GM12878 (cell line): ENCODE data around the gene OLA1. TPM values are rescaled to one million over a fixed set of nuclear protein-coding genes. Genes with fewer than 3 reads are reported as not detected.

ENCODE experiments used
- ATAC-seq: fragments of 200-7000 bp; cut with Tn5 transposase; 3 replicates; pipeline ENCODE4 v1.9.1; 2020; ENCODE audit warnings: mild to moderate bottlenecking, moderate library complexity
- BruUV-seq: library from RNA; stranded (reverse); fragments of 400-500 nt; replicated peaks from 2 replicates; lab custom pipeline; 2021; lab: Mats Ljungman, UMichigan
- CTCF ChIA-PET: fragments of 300-600 bp; sonication (Branson Sonifier 250); formaldehyde crosslinking; extraction: SDS; loops from one replicate; lab custom pipeline; 2021; ENCODE audit warnings: inconsistent platforms; lab: Yijun Ruan, JAX
- POLR2A ChIA-PET: fragments of 350-600 bp; formaldehyde crosslinking; extraction: SDS; loops from one replicate; lab custom pipeline; 2021; ENCODE audit warnings: inconsistent platforms; lab: Charles Lee
- RAD21 ChIA-PET: fragments of 300-600 bp; sonication (Branson Sonifier 250); formaldehyde crosslinking; loops from one replicate; lab custom pipeline; 2023; ENCODE audit warnings: antibody characterized with exemption; ENCODE audit not compliant: unreplicated experiment; lab: Charles Lee
- SMC1A ChIA-PET: fragments of 300-600 bp; sonication (Branson Sonifier 250); formaldehyde crosslinking; loops from one replicate; lab custom pipeline; 2023; ENCODE audit not compliant: unreplicated experiment, uncharacterized antibody; lab: Charles Lee
- DNase-seq: peaks from one replicate; pipeline ENCODE4 v3.0.0-alpha.2; 2011; ENCODE audit warnings: low read depth, low spot score
- FAIRE-seq: peaks from 3 replicates; lab custom pipeline; 2011; peaks lifted over from hg19 to GRCh38; lab: Jason Lieb, UNC
- H2AFZ ChIP-seq: 2 replicates; pipeline ENCODE4 v1.6.0; 2011; ENCODE audit warnings: low read depth, low read length, control low read depth; ENCODE audit not compliant: control insufficient read depth
- H3K27ac ChIP-seq: 2 replicates; pipeline ENCODE4 v1.5.1; 2011; ENCODE audit warnings: control low read depth; ENCODE audit not compliant: control insufficient read depth, insufficient read depth
- H3K27me3 ChIP-seq, 2 experiments: replicated peaks in 1 of 2; 2 replicates each; pipeline versions ENCODE4 v1.6.0 to v1.6.1; 2011; ENCODE audit warnings: low read length in 1 of 2; ENCODE audit not compliant: control insufficient read depth in 2 of 2, insufficient read depth in 2 of 2
- H3K36me3 ChIP-seq, 2 experiments: 2 replicates each; pipeline ENCODE4 v1.5.1; 2011; ENCODE audit warnings: low read length in 1 of 2; ENCODE audit not compliant: control insufficient read depth in 2 of 2, insufficient read depth in 2 of 2
- H3K4me1 ChIP-seq: 2 replicates; pipeline ENCODE4 v1.6.1; 2011; ENCODE audit warnings: mild to moderate bottlenecking, low read length, moderate library complexity, mixed read lengths; ENCODE audit not compliant: control insufficient read depth, insufficient read depth
- H3K4me2 ChIP-seq: 2 replicates; pipeline ENCODE4 v1.6.0; 2011; ENCODE audit warnings: control low read depth; ENCODE audit not compliant: control insufficient read depth, insufficient read depth
- H3K4me3 ChIP-seq: fragments of 200-600 bp; sonication (generic); 2 replicates; pipeline ENCODE4 v1.5.1; 2016
- H3K79me2 ChIP-seq: 2 replicates; pipeline ENCODE4 v1.6.0; 2011; ENCODE audit warnings: low read length; ENCODE audit not compliant: control insufficient read depth, insufficient read depth
- H3K9ac ChIP-seq: 2 replicates; pipeline ENCODE4 v1.8.0; 2011; ENCODE audit warnings: low read length, control low read depth, mixed read lengths; ENCODE audit not compliant: control insufficient read depth, insufficient read depth
- H3K9me3 ChIP-seq: replicated peaks from 3 replicates; pipeline ENCODE4 v1.5.1; 2011; ENCODE audit warnings: mild to moderate bottlenecking, low read length; ENCODE audit not compliant: control insufficient read depth, insufficient read depth
- H4K20me1 ChIP-seq: 2 replicates; pipeline ENCODE4 v1.6.0; 2011; ENCODE audit not compliant: control insufficient read depth, insufficient read depth
- BHLHE40 ChIP-seq, 2 experiments: fragments of 450-650 bp in 1 of 2; IDR thresholded peaks; 2 replicates each; pipeline ENCODE4 v1.6.1; 2011 to 2017; ENCODE audit warnings: low read depth in 2 of 2, borderline replicate concordance in 1 of 2, improper control_type of control experiment in 1 of 2, low read length in 1 of 2, mild to moderate bottlenecking in 1 of 2
- EGR1 ChIP-seq, 2 experiments: IDR thresholded peaks; 1 replicate in 1 of 2; 2 replicates in 1 of 2; pipeline ENCODE4 v1.6.1; 2011 to 2012; ENCODE audit warnings: low read depth in 2 of 2, low read length in 2 of 2, borderline replicate concordance in 1 of 2, mild to moderate bottlenecking in 1 of 2, moderate library complexity in 1 of 2
- GABPA ChIP-seq: IDR thresholded peaks from 2 replicates; pipeline ENCODE4 v1.6.1; 2014; ENCODE audit warnings: antibody characterized with exemption, low read depth, mild to moderate bottlenecking, inconsistent platforms
- HDGF ChIP-seq: fragments of 450-650 bp; IDR thresholded peaks from 2 replicates; pipeline ENCODE4 v1.6.1; 2016; ENCODE audit warnings: antibody characterized with exemption
- IKZF2 ChIP-seq, 2 experiments: fragments of 450-650 bp; IDR thresholded peaks; 2 replicates each; pipeline ENCODE4 v1.6.1; 2017; ENCODE audit warnings: mild to moderate bottlenecking in 2 of 2, moderate library complexity in 2 of 2
- JUNB ChIP-seq: IDR thresholded peaks from 2 replicates; pipeline ENCODE4 v1.6.1; 2016; ENCODE audit warnings: antibody characterized with exemption, mild to moderate bottlenecking
- KAT2A ChIP-seq: conservative IDR thresholded peaks from 2 replicates; pipeline ENCODE4 v1.6.1; 2011; ENCODE audit warnings: low read depth, low read length; ENCODE audit not compliant: control insufficient read depth
- MYB ChIP-seq: fragments of 150-350 bp; IDR thresholded peaks from 2 replicates; pipeline ENCODE4 v1.6.1; 2014; ENCODE audit warnings: mild to moderate bottlenecking, low read depth, low read length, borderline replicate concordance
- PRDM15 ChIP-seq: fragments of 450-650 bp; formaldehyde crosslinking; IDR thresholded peaks from 2 replicates; pipeline ENCODE4 v1.4.0; 2020; ENCODE audit warnings: mild to moderate bottlenecking, moderate library complexity
- RFX5 ChIP-seq: IDR thresholded peaks from 2 replicates; pipeline ENCODE4 v1.6.1; 2011; ENCODE audit warnings: low read depth, low read length, improper control_type of control experiment
- SPI1 ChIP-seq: IDR thresholded peaks from 2 replicates; pipeline ENCODE4 v1.6.1; 2011; ENCODE audit warnings: low read depth, mild to moderate bottlenecking, low read length, moderate library complexity, borderline replicate concordance; ENCODE audit not compliant: insufficient read depth
- ZNF217 ChIP-seq: fragments of 450-650 bp; IDR thresholded peaks from 2 replicates; pipeline ENCODE4 v1.6.1; 2017; ENCODE audit warnings: antibody characterized with exemption, mild to moderate bottlenecking
- ZNF274 ChIP-seq: IDR thresholded peaks from one replicate; pipeline ENCODE4 v1.8.0; 2011; ENCODE audit not compliant: insufficient read length, insufficient read depth
- WGBS: methylation state at CpG from one replicate; pipeline ENCODE4 v1.1.6; 2016; ENCODE audit warnings: low lambda C conversion rate; ENCODE audit not compliant: insufficient replicate concordance, insufficient coverage; ENCODE audit errors: missing lambda C conversion rate; 5-methylcytosine and 5-hydroxymethylcytosine counted together
- in situ Hi-C: fragments of 300-500 bp; cut with MboI; formaldehyde crosslinking; loops from 9 replicates; pipeline ENCODE4 v1.14.3; 2018; ENCODE audit warnings: mixed read lengths
- intact Hi-C: fragments of 100-400 bp; cut with micrococcal nuclease; formaldehyde crosslinking; loops from one replicate; pipeline ENCODE4 v1.14.2; 2022; ENCODE audit not compliant: unreplicated experiment
- polyA plus RNA-seq, 11 experiments: library from polyadenylated mRNA; depleted of rRNA in 4 of 11; unstranded in 6 of 11; stranded (reverse) in 5 of 11; fragments of >200 nt; fragmentation: Nextera tagmentation in 4 of 11; fragmentation: Illumina TruSeq in 1 of 11; extraction: Ambion mirVana in 4 of 11; extraction: Trizol in 1 of 11; gene quantifications; 1 replicate in 1 of 11; 2 replicates in 10 of 11; pipeline versions ENCODE4 v1.2.1 to v1.2.3, GENCODE V29; 2011 to 2016; ENCODE audit warnings: inconsistent platforms in 2 of 11, missing spikeins in 2 of 11, low read depth in 1 of 11
- total RNA-seq, 4 experiments: library from RNA; depleted of rRNA in 3 of 4; stranded (reverse); fragments of >200 nt in 3 of 4; fragmentation: Illumina TruSeq in 1 of 4; extraction: Trizol in 1 of 4; gene quantifications; 2 replicates each; pipeline versions ENCODE4 v1.2.1 to v1.2.3, GENCODE V29; 2013 to 2021
- TF ChIP-seq, protein P1 (sequence below): fragments of 450-650 bp; IDR thresholded peaks from 2 replicates; pipeline ENCODE4 v1.6.1; 2017; ENCODE audit warnings: low read depth, mild to moderate bottlenecking, moderate library complexity
- TF ChIP-seq, protein P2 (sequence below): IDR thresholded peaks from 2 replicates; pipeline ENCODE4 v1.6.1; 2012; ENCODE audit warnings: low read depth, low read length, improper control_type of control experiment
- TF ChIP-seq, protein P3 (sequence below): fragments of 450-650 bp; IDR thresholded peaks from 2 replicates; pipeline ENCODE4 v1.6.1; 2017; ENCODE audit warnings: borderline replicate concordance

The OLA1 gene
- total and polyA plus RNA-seq, 10 of the 15 experiments (the other 5 are each of a cell fraction or from before 2014, with no cell fraction given) = 107 to 238 (median 142) TPM

DNA sequence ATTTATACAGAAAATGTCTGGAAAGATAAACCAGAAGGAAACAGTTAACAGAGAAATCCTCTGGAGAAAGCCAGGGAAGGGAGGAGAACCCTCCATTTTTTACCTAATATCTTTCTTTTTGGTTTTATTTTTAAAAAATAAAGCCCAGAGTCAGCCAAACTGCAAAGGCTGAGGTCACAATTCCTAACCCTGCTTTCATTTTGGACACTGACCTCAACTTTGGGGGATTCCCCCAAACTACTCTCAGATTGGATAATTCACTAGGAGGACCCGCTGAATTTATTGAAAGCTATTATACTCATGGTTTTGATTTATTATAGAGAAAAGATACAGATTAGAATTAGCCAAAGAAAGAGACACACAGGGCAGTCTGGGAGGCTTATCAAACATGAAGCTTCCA, 189.9 kb downstream of the OLA1 start (continued):
- TF ChIP-seq, protein P1, sequence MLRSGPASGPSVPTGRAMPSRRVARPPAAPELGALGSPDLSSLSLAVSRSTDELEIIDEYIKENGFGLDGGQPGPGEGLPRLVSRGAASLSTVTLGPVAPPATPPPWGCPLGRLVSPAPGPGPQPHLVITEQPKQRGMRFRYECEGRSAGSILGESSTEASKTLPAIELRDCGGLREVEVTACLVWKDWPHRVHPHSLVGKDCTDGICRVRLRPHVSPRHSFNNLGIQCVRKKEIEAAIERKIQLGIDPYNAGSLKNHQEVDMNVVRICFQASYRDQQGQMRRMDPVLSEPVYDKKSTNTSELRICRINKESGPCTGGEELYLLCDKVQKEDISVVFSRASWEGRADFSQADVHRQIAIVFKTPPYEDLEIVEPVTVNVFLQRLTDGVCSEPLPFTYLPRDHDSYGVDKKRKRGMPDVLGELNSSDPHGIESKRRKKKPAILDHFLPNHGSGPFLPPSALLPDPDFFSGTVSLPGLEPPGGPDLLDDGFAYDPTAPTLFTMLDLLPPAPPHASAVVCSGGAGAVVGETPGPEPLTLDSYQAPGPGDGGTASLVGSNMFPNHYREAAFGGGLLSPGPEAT = no peak
- no peak for TF ChIP-seq KAT2A
- no peak for TF ChIP-seq SPI1

DNA sequence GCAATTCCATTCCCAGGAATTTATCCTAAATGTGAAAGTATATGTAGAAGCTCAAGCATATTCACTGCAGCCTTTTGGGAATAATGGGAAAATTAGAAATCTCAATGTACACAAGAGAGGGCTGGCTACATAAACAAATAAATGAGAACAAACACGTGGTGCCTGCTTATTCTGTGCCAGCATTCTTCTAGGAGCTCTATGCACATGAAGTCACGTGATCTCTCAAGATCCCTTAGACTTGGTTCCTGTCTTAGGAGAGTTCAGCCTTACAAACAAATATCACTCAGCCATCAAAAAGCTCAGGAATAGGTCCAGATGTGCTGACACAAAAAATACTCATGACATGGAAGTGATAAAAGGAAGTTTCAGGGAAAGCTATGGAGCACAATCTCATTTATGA, 190.3 kb downstream of the OLA1 start:
- FAIRE-seq (no peak), ATAC-seq (no peak), DNase-seq (no peak)
- ChIA-PET CTCF (interaction anchor here (1.7 kb wide), 1 partner anchor 14 kb away, joined by 4 read pairs; no protein-coding TSS in a partner anchor), POLR2A (interaction anchor here (0.6 kb wide), 1 partner anchor 645 kb away, joined by 3 read pairs; no protein-coding TSS in a partner anchor), SMC1A (interaction anchor here (0.7 to 1.1 kb wide), 2 partner anchors 31 to 271 kb away, joined by 3 to 4 read pairs; no protein-coding TSS in a partner anchor), RAD21 (no interaction called here)
- Histone ChIP-seq H3K79me2 (no peaks in the 10 kb centered on the region), H3K4me1 (no peaks in the 10 kb centered on the region), H3K4me3 (no peak overlapping the region), H4K20me1 (no peaks in the 10 kb centered on the region), H3K36me3 (no peaks in the 10 kb centered on the region), H3K27ac (no peak overlapping the region), H3K27me3 (no peaks in the 10 kb centered on the region; a peak in 1 of 4 replicates), H3K4me2 (no peak overlapping the region), H3K9me3 (peaks cover 1% of the 10 kb centered on the region; the same call in 1 of the 3 replicates), H2AFZ (no peak overlapping the region), H3K9ac (no peak overlapping the region)
- WGBS = 44% methylated on average over 2 of the region's 2 CpGs
- in situ Hi-C loops = no loop called here
- no TSS peak for BruUV-seq
- intact Hi-C loops = no loop called here
- TF ChIP-seq, protein P2, sequence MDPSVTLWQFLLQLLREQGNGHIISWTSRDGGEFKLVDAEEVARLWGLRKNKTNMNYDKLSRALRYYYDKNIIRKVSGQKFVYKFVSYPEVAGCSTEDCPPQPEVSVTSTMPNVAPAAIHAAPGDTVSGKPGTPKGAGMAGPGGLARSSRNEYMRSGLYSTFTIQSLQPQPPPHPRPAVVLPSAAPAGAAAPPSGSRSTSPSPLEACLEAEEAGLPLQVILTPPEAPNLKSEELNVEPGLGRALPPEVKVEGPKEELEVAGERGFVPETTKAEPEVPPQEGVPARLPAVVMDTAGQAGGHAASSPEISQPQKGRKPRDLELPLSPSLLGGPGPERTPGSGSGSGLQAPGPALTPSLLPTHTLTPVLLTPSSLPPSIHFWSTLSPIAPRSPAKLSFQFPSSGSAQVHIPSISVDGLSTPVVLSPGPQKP = no peak
- TF ChIP-seq BHLHE40 (IDR thresholded peaks at IDR 0.05; ENCODE audit: borderline replicate concordance in 1 of 2, low read depth in 2 of 2, low read length in 1 of 2) (no peak), HDGF (no peak), RFX5 (no peak), JUNB (no peak), PRDM15 (CRISPR knock-in tag) (no peak), ZNF217 (no peak), ZNF274 (no peak), MYB (no peak), IKZF2 (IDR thresholded peaks at IDR 0.05) (no peak), GABPA (no peak), EGR1 (IDR thresholded peaks at IDR 0.05; ENCODE audit: borderline replicate concordance in 1 of 2, low read depth in 2 of 2, low read length in 2 of 2) (no peak)
- TF ChIP-seq, protein P3, sequence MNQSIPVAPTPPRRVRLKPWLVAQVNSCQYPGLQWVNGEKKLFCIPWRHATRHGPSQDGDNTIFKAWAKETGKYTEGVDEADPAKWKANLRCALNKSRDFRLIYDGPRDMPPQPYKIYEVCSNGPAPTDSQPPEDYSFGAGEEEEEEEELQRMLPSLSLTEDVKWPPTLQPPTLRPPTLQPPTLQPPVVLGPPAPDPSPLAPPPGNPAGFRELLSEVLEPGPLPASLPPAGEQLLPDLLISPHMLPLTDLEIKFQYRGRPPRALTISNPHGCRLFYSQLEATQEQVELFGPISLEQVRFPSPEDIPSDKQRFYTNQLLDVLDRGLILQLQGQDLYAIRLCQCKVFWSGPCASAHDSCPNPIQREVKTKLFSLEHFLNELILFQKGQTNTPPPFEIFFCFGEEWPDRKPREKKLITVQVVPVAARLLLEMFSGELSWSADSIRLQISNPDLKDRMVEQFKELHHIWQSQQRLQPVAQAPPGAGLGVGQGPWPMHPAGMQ = no peak
